Activated naive CD4-positive, alpha-beta T cell treated with anti-CD3 and anti-CD28 coated beads, Interleukin-2, amount 50 U/mL, for 16 hours (primary cell): ENCODE results near the gene NAALADL2.
"Not testable (repeated sequence)": the region's sequence is repeated elsewhere in the genome, so short reads cannot be mapped to it uniquely, and the experiment has no call there.

Source experiments
- DNase-seq: peaks from one replicate; pipeline ENCODE4 v3.0.0-alpha.2; 2020

The NAALADL2 gene

GRCh38 chr3:175392653-175393052, 533.5 kb downstream of the NAALADL2 start:
- no peak for DNase-seq

- DNase-seq: no peak
These were observed 538.2 kb downstream of the NAALADL2 start for GRCh38 chr3:175397372-175397771.

DNA sequence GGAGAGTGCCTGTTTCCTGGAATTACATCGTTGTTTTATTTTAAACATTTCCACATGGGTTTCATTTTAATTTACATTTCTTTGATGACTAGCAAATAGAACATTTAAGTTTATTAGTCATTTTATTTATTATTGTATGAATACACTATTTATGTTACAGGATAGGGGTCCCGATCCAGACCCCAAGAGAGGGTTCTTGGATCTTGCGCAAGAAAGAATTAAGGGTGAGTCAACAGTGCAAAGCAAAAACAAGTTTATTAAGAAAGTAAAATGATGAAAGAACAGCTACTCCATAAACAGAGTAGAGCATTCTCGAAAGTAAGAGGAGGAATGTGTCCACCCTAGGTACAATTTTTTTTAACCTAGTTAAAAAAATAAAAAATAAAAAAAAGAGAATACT, 539.5 kb downstream of the NAALADL2 start:
- DNase-seq: no peak

GRCh38 chr3:175399156-175399840, 540.2 kb downstream of the NAALADL2 start:
- no peak for DNase-seq

DNA sequence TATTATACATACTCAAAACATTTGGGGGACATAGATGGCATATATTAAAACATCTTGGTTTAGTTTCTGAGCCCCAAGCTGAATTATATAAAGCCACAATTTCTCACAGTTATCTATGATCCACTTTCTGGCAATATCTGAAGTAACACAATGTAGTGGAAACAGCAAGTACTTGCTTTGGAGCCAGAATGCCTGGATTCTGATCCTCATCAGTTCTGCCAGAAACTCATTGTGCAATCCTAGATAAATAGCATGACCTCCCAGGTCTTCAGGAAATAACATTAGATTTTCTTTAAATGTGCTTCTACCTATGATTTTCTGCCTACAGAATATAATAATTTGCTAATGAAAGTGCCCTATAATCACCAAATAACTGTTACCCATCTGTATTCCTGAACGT, 544.9 kb downstream of the NAALADL2 start:
- no peak for DNase-seq

GRCh38 chr3:175404621-175405020, 545.5 kb downstream of the NAALADL2 start:
- no peak for DNase-seq

- no peak for DNase-seq
These were observed 551.1 kb downstream of the NAALADL2 start for GRCh38 chr3:175410251-175410650.

GRCh38 chr3:175411405-175411804, 552.3 kb downstream of the NAALADL2 start:
- DNase-seq: no peak

GRCh38 chr3:175411946-175412345, 552.8 kb downstream of the NAALADL2 start:
- DNase-seq: no peak

DNA sequence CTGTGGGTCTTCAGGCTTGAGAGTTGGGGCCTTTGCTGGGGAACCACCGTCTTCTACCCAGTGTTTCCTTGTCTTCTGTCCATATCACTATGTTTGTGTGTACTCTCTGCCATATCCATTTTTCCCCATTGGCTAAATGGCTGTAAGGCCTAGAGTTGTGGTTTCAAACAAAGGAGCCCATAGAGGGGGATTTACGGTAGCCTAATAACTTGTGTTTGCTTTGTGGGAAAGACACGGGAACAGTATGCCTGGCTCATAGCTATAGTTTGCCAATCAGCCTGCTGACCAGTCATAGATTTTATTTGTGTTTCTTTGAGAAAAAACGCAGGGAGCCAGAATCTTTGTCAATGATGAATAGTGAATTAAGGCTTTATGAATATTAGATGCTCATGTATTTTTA, 554.8 kb downstream of the NAALADL2 start:
- no peak for DNase-seq

GRCh38 chr3:175416600-175416999, 557.5 kb downstream of the NAALADL2 start:
- DNase-seq: no peak

- DNase-seq: no peak
These were observed 558.3 kb downstream of the NAALADL2 start for GRCh38 chr3:175417426-175417825.

DNA sequence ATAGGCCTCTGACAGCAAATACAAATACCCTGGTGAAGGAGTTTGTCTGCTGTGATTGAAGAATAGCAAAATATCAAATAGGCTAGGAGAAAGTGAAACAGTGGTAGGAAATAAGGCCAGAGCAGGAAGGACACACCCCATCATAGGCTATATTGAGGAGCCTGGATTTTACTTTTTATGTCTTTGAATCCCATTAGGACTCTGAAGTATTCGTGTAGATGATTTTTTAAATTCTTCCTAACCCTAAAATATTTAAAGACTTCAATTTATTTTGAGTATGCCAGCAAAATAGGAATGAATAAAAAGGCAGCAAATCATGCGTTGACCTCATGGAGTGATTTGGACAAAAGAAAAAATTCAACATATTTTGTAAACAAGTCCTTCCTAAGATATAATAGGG, 562.8 kb downstream of the NAALADL2 start:
- DNase-seq: no peak

DNA sequence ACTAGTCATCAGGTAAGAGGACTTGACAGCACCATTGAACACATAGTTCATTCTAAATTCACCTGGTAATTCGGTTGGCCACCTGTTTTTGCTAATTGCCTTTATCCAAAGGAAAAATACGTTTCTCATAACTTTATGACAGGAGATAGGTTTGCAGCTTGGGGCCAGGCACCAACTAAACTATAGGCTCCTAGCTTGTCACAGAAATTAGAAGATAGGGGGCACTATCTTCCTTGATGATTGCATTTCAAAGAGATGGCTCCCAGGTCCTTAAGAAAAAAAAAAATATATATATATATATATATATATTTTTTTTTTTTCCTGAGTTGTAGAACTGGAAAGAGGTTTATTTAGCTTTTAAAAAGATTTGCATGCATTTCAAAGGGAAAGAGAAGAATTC, 563.6 kb downstream of the NAALADL2 start:
- no peak for DNase-seq

- not testable (repeated sequence) for DNase-seq
These were observed 564.7 kb downstream of the NAALADL2 start for GRCh38 chr3:175423848-175424247.

GRCh38 chr3:175426805-175427204, 567.7 kb downstream of the NAALADL2 start:
- no peak for DNase-seq

- no peak for DNase-seq
These were observed 569.3 kb downstream of the NAALADL2 start for GRCh38 chr3:175428466-175428865.

DNA sequence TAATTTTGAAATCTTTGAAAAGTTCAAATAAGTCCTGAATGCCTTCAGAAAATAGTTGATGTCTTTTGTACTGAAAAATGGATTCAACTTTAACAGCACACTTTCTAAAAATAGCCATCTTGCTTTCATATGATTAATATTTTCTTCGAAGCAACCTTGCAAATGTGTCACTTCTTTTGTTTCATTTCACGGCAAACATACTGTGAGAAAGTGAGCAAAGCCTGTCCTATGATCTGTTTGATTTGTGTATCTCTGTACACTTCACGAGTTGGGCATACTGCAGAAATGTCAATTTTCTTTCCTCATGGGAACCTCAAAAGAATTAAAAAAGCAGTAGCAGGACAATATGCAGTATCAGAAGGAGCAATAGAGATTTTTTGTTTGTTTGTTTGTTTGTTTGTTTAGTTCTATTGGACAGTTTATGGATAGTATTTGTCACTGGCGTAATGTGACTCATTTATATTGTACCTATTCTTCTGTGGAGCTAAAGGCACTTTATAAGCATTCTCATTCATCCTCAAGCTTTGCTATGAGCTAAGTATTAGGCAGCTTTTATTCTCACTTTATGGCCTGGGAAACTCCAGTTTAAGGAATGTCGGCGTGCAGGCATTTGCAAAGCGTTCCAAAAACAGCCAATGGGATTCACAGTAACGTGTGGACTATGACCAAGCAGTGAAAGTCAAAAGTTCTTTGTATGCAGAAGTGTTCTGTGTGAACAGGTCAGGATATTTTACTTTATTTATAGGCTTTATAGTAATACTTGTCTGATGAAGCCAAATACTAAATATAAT, 572.0 kb downstream of the NAALADL2 start:
- no peak for DNase-seq

DNA sequence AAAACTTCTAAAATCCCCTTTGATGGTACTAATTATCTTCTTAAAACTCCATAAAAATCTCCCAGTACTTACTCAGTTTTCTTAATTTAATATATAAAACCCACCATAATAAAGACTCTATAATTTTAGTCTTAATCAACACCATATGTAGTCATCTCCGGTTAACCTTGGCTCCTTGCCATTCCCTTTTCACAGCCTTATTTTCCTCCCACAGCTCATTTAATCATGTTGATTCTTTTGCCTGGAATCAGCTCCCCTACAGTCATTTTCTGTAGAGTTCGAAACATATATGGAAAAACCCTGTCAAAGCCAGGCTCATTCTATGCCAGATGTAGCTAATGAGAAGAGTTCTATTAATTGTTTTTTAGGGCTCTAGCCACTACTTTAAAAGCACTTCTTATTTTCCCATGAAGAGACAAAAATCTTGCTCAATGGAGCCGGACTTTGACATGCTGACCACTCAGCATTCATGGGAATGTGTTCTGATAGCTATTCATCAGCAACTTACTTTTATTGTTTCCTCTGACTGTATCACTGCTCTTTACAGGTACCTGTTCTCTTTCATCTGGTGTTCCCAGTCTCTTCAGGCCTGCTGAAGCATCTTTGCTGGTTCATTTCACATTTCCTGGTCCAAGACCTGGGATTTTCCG, 573.4 kb downstream of the NAALADL2 start:
- DNase-seq: no peak

DNA sequence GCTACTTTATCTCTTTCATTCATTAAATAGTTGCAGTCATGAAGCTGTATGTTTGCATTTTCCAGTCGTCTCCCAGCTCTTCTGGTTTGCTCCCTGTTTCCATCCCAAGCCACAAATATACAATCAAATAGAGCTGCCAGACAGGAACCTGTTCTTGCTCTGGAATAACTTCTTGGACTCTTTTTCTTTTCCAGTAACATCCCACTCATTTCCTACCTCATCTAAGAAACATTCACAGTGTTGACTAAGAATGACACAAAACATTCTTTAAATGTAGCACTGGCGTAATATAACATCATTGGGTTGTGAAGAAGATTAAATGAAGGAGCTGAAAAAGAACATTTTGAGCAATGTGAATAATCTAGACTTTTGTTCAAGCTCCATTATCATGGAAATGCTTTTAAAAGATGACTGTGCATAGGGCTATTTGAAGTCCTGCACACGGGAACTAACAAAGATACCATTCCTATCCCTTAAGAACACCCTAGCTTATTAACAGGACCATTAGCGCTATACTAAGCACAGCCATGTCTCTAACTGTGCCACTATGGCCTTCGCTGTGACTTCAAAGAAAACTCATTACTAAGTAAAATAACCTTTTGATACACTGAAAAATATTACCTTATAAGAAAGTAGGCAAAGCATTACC, 574.0 kb downstream of the NAALADL2 start:
- DNase-seq: no peak

DNA sequence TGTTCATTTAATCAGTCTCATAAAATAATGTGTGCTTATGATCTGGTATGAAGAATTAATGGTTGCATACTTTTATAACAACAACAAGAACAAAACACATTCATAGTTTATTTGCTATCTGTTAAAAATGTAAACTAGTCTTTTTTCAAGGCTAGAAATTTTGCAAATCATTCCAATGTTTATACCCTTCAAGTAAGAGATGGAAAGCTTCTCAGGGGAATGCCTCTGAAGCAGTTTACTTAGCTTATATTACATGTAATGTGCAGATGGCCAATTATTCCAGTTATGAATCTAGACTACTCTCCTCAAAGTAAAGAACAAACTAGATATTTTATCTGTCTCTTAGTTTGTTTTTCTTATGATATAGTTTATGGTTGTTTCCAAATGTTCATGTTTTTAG, 575.4 kb downstream of the NAALADL2 start:
- DNase-seq: no peak

DNA sequence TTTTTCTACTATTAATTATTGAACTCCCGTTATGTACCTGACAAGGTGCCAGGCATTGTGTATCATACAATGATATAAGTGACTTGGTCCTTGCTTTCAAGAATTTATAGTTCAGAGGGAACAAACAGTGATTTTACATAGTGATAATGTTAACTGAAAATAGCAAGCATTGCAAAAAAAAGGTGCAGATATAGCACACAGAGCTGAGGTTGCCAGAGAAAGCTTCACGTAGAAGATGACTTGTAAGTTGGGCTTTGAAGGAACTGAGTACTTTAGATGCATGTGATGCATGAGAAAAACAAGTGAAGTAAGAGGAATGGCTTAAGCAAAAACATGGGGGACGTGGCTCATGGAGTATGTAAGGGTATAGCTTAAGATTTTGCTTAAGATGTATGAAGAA, 584.5 kb downstream of the NAALADL2 start:
- no peak for DNase-seq

DNA sequence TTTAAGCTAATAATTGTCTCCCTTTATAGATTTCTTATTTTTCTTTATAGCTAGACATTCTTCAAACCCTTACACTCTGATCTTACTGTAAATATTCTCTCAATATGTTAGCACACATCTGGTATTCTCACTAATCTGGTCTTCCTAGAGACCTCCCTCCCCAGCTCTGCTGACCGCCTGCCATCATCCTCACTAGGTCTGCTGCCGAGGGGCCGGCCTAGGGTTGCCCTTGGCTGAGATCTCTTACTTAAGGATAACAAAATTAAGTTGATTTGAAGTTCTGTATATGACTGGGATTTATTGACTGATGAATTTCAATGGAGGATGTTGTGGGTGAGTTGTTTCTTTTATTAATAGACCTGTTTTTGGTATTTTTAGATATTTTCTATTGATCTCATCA, 586.6 kb downstream of the NAALADL2 start:
- no peak for DNase-seq

DNA sequence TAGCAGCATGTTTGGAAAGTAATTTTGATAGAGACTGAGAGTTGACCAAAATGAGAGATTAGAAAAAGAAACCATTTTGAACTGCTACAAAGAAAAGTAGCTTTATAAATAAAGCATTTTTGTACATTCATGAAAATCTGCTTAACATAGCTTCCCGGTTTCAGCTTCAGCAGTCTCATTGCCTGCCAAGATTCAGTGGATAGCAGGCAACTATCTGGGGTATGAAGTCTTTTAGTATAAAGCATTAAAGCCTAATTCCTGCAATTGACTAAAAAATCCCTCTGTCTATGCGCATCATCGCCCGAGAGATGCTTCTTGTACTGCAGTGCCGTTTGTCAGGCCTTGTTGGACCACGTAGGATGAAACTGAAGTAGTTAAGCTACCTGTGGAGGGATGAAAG, 588.4 kb downstream of the NAALADL2 start:
- DNase-seq: no peak
